ENCODE data around the gene PHACTR1. TPM values are rescaled to one million over a fixed set of nuclear protein-coding genes. Genes with fewer than 3 reads are reported as not detected.

The PHACTR1 gene
- total RNA-seq, 1 donor from 2014 or later, result 50.7 TPM

GRCh38 chr6:13112921-13113320 is 396.4 kb downstream of the PHACTR1 start:
- Mint-ChIP-seq H3K4me1 (ENCODE audit: low read depth, unreplicated experiment) (peaks cover 6% of the 10 kb centered on the region), H3K27me3 (ENCODE audit: unreplicated experiment) (no peaks in the 10 kb centered on the region), H3K9me3 (ENCODE audit: unreplicated experiment) (peaks cover 3% of the 10 kb centered on the region), H3K36me3 (ENCODE audit: unreplicated experiment) (peaks cover 14% of the 10 kb centered on the region), H3K4me3 (ENCODE audit: unreplicated experiment) (no peak overlapping the region), H3K27ac (ENCODE audit: unreplicated experiment) (no peak overlapping the region)
- no peak for TF ChIP-seq CTCF (IDR thresholded peaks at IDR 0.05; ENCODE audit: partially characterized antibody, unreplicated experiment)
- no peak for DNase-seq

GRCh38 chr6:13113376-13113775 is 396.8 kb downstream of the PHACTR1 start:
- Mint-ChIP-seq H3K4me1 (ENCODE audit: low read depth, unreplicated experiment) (peaks cover 6% of the 10 kb centered on the region), H3K27ac (ENCODE audit: unreplicated experiment) (no peak overlapping the region), H3K27me3 (ENCODE audit: unreplicated experiment) (no peaks in the 10 kb centered on the region), H3K36me3 (ENCODE audit: unreplicated experiment) (peaks cover 14% of the 10 kb centered on the region), H3K9me3 (ENCODE audit: unreplicated experiment) (peaks cover 3% of the 10 kb centered on the region), H3K4me3 (ENCODE audit: unreplicated experiment) (no peak overlapping the region)
- no peak for TF ChIP-seq CTCF (IDR thresholded peaks at IDR 0.05; ENCODE audit: partially characterized antibody, unreplicated experiment)
- DNase-seq, result no peak

GRCh38 chr6:13113981-13114593 is 397.5 kb downstream of the PHACTR1 start:
- peaks cover 8% of the 10 kb centered on the region for H3K4me1 Mint-ChIP-seq (ENCODE audit: low read depth, unreplicated experiment)
- H3K36me3 Mint-ChIP-seq (ENCODE audit: unreplicated experiment), result peaks cover 14% of the 10 kb centered on the region
- no peak for DNase-seq
- H3K9me3 Mint-ChIP-seq (ENCODE audit: unreplicated experiment), result peaks cover 3% of the 10 kb centered on the region
- no peak overlapping the region for H3K27ac Mint-ChIP-seq (ENCODE audit: unreplicated experiment)
- no peak for TF ChIP-seq CTCF (IDR thresholded peaks at IDR 0.05; ENCODE audit: partially characterized antibody, unreplicated experiment)
- peaks cover 1% of the 10 kb centered on the region for H3K27me3 Mint-ChIP-seq (ENCODE audit: unreplicated experiment)
- no peak overlapping the region for H3K4me3 Mint-ChIP-seq (ENCODE audit: unreplicated experiment)

- no peak overlapping the region for H3K27ac Mint-ChIP-seq (ENCODE audit: unreplicated experiment)
- no peaks in the 10 kb centered on the region for H3K36me3 Mint-ChIP-seq (ENCODE audit: unreplicated experiment)
- peaks cover 10% of the 10 kb centered on the region for H3K4me1 Mint-ChIP-seq (ENCODE audit: low read depth, unreplicated experiment)
- TF ChIP-seq CTCF (IDR thresholded peaks at IDR 0.05; ENCODE audit: partially characterized antibody, unreplicated experiment), result no peak
- peaks cover 1% of the 10 kb centered on the region for H3K27me3 Mint-ChIP-seq (ENCODE audit: unreplicated experiment)
- H3K9me3 Mint-ChIP-seq (ENCODE audit: unreplicated experiment), result peaks cover 3% of the 10 kb centered on the region
- DNase-seq, result no peak
- no peak overlapping the region for H3K4me3 Mint-ChIP-seq (ENCODE audit: unreplicated experiment)
Measured at GRCh38 chr6:13116155-13116554, 399.6 kb downstream of the PHACTR1 start.

- H3K27ac Mint-ChIP-seq (ENCODE audit: unreplicated experiment), result no peak overlapping the region
- no peaks in the 10 kb centered on the region for H3K36me3 Mint-ChIP-seq (ENCODE audit: unreplicated experiment)
- peaks cover 10% of the 10 kb centered on the region for H3K4me1 Mint-ChIP-seq (ENCODE audit: low read depth, unreplicated experiment)
- H3K9me3 Mint-ChIP-seq (ENCODE audit: unreplicated experiment), result no peaks in the 10 kb centered on the region
- no peak overlapping the region for H3K4me3 Mint-ChIP-seq (ENCODE audit: unreplicated experiment)
- DNase-seq, result no peak
- TF ChIP-seq CTCF (IDR thresholded peaks at IDR 0.05; ENCODE audit: partially characterized antibody, unreplicated experiment), result no peak
- H3K27me3 Mint-ChIP-seq (ENCODE audit: unreplicated experiment), result peaks cover 1% of the 10 kb centered on the region
Measured at GRCh38 chr6:13117570-13117969, 401.0 kb downstream of the PHACTR1 start.

Measured in glutamatergic neuron (in vitro differentiated cells).